ENCODE results near the gene PRRC2C. TPM values are rescaled to one million over a fixed set of nuclear protein-coding genes. Genes with fewer than 3 reads are reported as not detected.
"Not testable (repeated sequence)": the region's sequence is repeated elsewhere in the genome, so short reads cannot be mapped to it uniquely, and the experiment has no call there.

The PRRC2C gene
- polyA plus RNA-seq, 4 donors: 94.5 to 141 (median 131) TPM

- DNase-seq (ENCODE audit: low read depth in 4 of 4, low spot score in 2 of 4): no peak
Measured at GRCh38 chr1:171495444-171495843, 10.1 kb downstream of the PRRC2C start.

DNA sequence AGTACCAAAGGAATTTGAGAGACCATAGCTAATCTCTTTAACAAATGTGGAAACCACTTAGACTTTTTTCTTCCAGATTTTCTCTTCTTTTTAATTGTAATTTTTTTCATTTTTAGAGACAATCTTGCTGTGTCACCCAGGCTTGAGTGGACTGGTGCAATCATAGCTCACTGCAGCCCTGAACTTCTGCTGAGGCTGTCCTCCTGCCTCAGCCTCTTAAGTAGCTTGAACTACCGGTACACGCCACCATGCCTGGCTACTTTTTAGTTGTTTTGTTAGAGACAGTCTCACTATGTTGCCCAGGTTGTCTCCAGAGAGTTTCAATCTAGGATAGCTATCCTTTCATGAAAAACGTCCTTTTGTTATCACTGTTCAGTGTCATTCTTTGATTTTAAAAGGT is 15.0 kb downstream of the PRRC2C start:
- DNase-seq (ENCODE audit: low read depth in 4 of 4, low spot score in 2 of 4): no peak

- no peak for DNase-seq (ENCODE audit: low read depth in 4 of 4, low spot score in 2 of 4)
Measured at GRCh38 chr1:171500803-171501202, 15.5 kb downstream of the PRRC2C start.

DNA sequence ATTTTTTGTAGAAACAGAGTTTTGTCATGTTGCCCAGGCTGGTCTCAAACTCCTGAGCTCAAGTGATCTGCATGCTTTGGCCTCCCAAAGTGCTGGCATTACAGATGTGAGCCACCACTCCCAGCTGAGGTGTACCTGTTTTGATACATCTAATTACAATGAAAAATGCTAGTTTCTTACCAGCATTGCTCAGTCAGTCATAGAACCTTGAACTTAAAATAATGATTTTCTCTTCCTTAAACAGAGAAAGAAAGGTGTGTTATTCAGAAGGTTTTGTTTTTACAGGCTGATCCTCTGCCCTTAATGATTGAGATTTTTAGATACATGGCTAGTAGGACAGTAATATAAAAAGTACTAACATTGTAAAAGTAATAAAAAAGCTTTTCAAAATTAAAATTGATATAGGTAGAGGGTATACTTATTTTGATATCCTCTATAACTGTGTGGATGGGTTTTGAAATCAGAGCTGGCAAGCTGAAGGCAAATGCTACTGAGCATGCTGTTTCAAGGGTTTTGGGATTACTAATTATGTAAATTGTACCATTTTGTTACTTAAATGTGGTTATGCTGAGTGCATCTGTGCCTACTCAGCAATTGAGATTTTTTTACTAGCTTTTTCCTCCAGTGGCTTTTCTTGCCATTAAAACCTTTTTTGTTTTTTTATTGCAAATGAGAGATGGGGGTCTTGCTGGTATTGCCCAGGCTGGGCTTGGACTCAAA is 16.1 kb downstream of the PRRC2C start:
- no peak for DNase-seq (ENCODE audit: low read depth in 4 of 4, low spot score in 2 of 4)

DNA sequence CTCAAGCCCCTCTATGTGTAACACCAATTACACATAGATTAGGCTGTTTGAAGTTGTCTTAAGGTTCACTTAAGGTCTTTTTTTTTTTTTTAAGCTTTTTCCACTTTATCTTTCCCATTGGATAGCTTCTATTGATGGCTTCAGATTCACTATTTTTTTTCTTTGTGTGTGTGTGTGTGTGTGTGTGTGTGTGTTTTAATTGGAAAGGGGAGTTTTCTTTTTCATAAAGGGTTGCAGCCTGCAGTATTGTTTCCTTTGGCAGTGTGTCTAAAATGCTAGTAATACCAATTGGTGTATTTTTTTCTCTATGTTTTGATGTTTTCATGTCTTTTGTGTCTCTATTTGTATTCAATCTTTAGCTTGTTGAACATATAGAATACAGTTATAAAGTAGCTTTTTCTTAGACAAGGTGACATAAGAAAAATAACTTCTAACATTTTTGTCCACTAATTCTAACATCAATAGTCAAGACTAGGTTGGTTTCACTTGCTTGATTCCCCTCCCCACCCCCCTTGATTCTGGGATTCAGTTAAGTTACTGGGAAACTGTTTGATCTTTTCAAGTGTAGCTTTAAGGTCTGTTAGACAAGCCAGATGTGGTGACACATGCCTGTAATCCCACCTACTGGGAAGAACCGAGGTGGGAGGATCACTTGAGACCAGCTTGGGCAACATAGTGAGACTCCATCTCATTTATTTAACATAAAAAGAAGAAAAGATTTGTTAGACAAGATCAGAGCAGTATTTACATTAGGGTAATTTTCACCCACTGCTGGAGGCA is 21.4 kb downstream of the PRRC2C start:
- no peak for DNase-seq (ENCODE audit: low read depth in 4 of 4, low spot score in 2 of 4)

GRCh38 chr1:171507435-171507834 is 22.1 kb downstream of the PRRC2C start:
- no peak for DNase-seq (ENCODE audit: low read depth in 4 of 4, low spot score in 2 of 4)

GRCh38 chr1:171509191-171509590 is 23.9 kb downstream of the PRRC2C start:
- DNase-seq (ENCODE audit: low read depth in 4 of 4, low spot score in 2 of 4): no peak

- DNase-seq (ENCODE audit: low read depth in 4 of 4, low spot score in 2 of 4): no peak
Measured at GRCh38 chr1:171513743-171514142, 28.4 kb downstream of the PRRC2C start.

GRCh38 chr1:171515299-171515698 is 30.0 kb downstream of the PRRC2C start:
- DNase-seq (ENCODE audit: low read depth in 4 of 4, low spot score in 2 of 4): no peak

- no peak for DNase-seq (ENCODE audit: low read depth in 4 of 4, low spot score in 2 of 4)
Measured at GRCh38 chr1:171515741-171516140, 30.4 kb downstream of the PRRC2C start.

DNA sequence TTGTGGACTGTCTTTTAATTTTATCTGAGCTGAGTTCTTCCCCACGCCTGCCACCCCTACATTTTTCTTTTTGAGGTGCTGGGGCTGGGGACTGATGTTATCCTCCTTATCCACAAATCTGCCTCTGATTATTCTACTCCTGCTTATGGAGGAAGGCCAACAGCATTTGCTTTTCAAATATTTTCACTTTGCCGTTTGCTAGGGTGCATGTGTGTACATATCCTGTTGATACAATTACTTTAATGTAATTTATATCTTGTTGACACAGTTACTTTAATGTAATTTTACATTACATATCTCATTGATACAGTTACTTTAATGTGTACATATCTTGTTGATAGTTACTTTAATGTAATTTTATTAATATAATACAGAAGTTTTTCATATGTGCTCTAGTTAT is 36.2 kb downstream of the PRRC2C start:
- DNase-seq (ENCODE audit: low read depth in 4 of 4, low spot score in 2 of 4): no peak

DNA sequence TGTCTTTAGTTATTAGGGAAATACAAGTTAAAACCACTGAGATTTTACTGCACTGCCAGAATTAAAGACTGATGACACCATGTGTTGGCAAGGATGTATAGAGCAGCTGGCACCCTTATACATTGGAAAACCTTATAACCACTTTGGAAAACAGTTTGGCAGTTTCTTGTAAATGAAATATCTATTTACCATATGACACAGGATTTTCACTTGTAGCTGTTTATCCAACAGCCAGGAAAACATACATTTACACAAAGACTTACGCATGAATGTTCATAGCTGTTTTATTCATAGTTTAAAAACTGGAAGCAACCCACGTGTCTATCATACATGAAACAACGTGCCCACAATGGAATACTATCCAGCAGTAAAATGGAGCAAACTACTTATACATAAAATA is 45.3 kb downstream of the PRRC2C start:
- DNase-seq (ENCODE audit: low read depth in 4 of 4, low spot score in 2 of 4): no peak

DNA sequence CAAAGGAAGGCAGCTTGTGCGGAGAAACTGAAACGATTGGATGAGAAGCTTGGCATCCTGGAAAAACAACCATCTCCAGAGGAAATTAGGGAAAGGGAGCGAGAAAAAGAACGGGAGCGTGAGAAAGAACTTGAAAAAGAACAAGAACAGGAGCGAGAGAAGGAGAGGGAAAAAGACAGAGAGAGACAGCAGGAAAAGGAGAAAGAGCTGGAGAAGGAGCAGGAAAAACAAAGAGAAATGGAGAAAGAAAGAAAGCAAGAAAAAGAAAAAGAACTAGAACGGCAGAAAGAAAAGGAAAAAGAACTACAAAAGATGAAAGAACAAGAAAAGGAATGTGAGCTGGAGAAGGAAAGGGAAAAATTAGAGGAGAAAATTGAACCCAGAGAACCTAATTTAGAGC is 47.2 kb downstream of the PRRC2C start:
- no peak for DNase-seq (ENCODE audit: low read depth in 4 of 4, low spot score in 2 of 4)

- DNase-seq (ENCODE audit: low read depth in 4 of 4, low spot score in 2 of 4): no peak
Measured at GRCh38 chr1:171545523-171545922, 60.2 kb downstream of the PRRC2C start.

DNA sequence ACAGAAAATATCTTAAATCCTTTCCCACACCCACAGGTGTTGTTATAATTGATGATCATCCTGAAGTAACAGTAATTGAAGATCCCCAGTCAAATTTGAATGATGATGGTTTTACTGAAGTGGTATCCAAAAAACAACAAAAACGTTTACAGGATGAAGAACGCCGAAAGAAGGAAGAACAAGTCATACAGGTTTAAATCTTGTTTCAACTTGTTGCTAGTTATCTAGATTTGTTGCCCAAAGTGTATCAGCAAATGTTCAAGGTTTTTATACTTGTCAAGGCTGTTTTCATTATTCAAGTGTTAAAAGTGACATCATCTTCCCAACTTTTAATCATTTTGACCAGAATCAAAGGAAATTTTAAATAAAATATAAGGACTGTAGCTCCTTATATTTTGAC is 64.7 kb downstream of the PRRC2C start:
- no peak for DNase-seq (ENCODE audit: low read depth in 4 of 4, low spot score in 2 of 4)

GRCh38 chr1:171550598-171551100 is 65.3 kb downstream of the PRRC2C start:
- not testable (repeated sequence) for DNase-seq (ENCODE audit: low read depth in 4 of 4, low spot score in 2 of 4)

DNA sequence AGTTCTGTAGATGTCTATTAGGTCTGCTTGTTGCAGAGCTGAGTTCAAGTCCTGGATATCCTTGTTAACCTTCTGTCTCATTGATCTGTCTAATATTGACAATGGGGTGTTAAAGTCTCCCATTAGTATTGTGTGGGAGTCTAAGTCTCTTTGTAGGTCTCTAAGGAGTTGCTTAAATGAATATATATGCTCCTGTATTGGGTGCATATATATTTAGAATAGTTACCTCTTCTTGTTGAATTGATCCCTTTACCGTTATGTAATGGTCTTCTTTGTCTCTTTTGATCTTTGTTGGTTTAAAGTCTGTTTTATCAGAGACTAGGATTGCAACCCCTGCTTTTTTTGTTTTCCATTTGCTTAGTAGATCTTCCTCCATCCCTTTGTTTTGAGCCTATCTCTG is 68.6 kb downstream of the PRRC2C start:
- not testable (repeated sequence) for DNase-seq (ENCODE audit: low read depth in 4 of 4, low spot score in 2 of 4)

DNA sequence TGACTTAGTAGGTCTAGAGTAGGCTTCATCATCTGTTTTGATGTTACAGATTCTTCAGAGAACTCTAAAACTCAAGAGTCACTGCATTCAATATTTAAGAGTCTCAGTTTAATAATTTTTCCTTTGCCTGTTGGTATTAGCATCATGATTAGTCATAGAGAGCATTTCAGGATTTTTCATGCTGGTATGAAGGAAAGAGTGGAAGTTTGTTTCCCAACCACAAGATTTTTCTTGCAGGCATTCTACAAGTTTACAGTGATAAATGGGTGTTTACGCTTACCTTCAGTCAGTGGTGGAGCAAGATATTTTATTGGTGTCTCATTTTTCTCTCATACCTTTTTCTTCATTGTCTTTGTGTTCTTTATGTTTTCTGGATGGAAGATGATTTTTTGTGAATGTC is 78.3 kb downstream of the PRRC2C start:
- DNase-seq (ENCODE audit: low read depth in 4 of 4, low spot score in 2 of 4): no peak

- no peak for DNase-seq (ENCODE audit: low read depth in 4 of 4, low spot score in 2 of 4)
Measured at GRCh38 chr1:171566467-171566866, 81.1 kb downstream of the PRRC2C start.

DNA sequence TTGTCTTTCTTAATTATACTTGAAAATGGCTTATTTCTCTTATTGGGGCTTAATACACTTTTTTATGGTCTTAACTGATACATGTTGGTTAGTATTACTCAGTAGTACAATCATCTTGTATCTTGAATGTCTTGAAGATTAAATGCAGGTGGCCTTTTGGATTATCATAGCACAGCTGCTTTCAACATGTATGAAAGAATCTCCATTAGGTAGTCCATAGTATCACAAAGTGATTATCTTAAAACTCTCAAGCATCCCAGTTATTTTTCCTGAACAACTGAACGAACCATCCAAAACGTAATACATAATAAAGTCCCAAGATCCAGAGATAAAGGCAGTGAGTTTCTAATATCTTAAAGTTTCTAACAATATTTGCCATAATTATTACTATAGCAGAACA is 85.0 kb downstream of the PRRC2C start:
- no peak for DNase-seq (ENCODE audit: low read depth in 4 of 4, low spot score in 2 of 4)

- no peak for DNase-seq (ENCODE audit: low read depth in 4 of 4, low spot score in 2 of 4)
Measured at GRCh38 chr1:171576144-171576543, 90.8 kb downstream of the PRRC2C start.

DNA sequence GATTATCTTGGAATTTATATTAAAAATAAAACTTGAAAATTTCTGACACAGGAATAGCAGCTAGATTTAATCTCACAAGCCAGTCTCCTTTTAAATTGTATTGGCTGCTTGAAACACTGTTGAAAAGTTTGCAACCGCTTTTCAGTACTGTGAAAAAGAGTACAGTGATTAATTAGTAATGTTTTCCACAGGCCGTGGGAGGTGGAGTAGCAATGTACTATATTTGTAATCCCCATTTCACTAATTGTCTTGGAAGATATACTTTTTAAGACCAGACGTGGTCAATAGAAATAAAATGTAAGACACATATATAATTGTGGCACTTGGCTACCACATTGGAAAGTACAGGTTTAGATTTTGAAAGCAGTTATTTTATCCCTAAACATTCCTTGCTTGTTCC is 95.9 kb downstream of the PRRC2C start:
- DNase-seq (ENCODE audit: low read depth in 4 of 4, low spot score in 2 of 4): no peak

Measured in left renal cortex interstitium (tissue), 4 donors.